ENCODE measurements around the gene DDX6. TPM values are rescaled to one million over a fixed set of nuclear protein-coding genes. Genes with fewer than 3 reads are reported as not detected.
"Not testable (repeated sequence)": the region's sequence is repeated elsewhere in the genome, so short reads cannot be mapped to it uniquely, and the experiment has no call there.

Gene DDX6
- total and polyA plus RNA-seq, 9 of the 15 experiments (the other 6 are each of a cell fraction or from before 2014, with no cell fraction given), result 10.0 to 102 (median 58.2) TPM

DNA sequence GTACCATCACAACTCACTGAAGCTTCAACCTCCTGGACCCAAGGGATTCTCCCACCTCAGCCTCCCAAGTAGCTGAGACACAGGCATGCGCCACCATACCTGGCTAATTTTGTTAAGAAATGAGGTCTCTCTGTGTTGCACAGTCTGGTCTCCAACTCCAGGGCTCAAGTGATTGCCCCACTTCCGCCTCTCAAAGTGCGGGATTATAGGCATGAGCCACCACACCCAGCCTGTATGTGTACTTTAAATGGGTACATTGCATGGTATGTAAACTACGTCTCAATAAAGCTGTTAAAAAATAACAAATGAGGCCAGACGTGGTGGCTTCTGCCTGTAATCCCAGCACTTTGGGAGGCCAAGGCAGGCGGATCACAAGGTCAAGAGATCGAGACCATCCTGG, 36.2 kb upstream of the DDX6 start (continued):
- TF ChIP-seq, protein P1, sequence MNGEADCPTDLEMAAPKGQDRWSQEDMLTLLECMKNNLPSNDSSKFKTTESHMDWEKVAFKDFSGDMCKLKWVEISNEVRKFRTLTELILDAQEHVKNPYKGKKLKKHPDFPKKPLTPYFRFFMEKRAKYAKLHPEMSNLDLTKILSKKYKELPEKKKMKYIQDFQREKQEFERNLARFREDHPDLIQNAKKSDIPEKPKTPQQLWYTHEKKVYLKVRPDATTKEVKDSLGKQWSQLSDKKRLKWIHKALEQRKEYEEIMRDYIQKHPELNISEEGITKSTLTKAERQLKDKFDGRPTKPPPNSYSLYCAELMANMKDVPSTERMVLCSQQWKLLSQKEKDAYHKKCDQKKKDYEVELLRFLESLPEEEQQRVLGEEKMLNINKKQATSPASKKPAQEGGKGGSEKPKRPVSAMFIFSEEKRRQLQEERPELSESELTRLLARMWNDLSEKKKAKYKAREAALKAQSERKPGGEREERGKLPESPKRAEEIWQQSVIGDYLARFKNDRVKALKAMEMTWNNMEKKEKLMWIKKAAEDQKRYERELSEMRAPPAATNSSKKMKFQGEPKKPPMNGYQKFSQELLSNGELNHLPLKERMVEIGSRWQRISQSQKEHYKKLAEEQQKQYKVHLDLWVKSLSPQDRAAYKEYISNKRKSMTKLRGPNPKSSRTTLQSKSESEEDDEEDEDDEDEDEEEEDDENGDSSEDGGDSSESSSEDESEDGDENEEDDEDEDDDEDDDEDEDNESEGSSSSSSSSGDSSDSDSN (IDR thresholded peaks at IDR 0.05; ENCODE audit: borderline replicate concordance in 1 of 2, low read depth in 2 of 2, low read length in 2 of 2), result no peak
- TF ChIP-seq ZNF699 (CRISPR knock-in tag; IDR thresholded peaks at IDR 0.05; ENCODE audit: insufficient replicate concordance), result no peak

DNA sequence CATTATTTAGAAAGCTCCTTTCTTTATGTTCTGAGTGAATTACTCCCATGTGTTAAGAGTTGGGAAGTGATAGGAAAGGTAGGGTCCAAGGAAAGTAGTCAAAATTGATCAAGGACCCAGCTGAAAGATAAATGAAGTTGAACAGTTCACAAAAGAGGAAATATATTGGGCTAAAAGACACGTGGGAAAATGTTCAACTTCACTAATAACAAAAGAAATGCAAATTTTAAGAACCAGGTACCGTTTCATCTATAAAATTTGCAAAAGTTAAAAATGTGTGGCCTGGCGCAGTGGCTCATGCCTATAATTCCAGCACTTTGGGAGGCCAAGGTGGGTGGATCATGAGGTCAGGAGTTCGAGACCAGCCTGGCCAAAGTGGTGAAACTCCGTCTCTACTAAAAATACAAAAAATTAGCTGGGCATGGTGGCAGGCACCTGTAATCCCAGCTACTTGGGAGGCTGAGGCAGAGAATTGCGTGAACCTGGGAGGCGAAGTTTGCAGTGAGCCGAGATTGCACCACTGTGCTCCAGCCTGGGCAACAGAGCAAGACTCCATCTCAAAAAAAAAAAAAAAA, 32.1 kb upstream of the DDX6 start:
- ATAC-seq; POLR2A ChIA-PET; DNase-seq (ENCODE audit: extremely low read depth in 1 of 4, low spot score in 3 of 4); H3K4me2 ChIP-seq (ENCODE audit: insufficient read depth, low read length); H3K4me3 ChIP-seq; in situ Hi-C loops (cut with MboI); H3K27ac ChIP-seq (ENCODE audit: extremely low read depth, low read depth, low read length); H4K20me1 ChIP-seq (replicated peaks; ENCODE audit: control insufficient read depth, insufficient read depth, low read length); BruUV-seq (replicated peaks); H3K9ac ChIP-seq (ENCODE audit: insufficient read depth in 1 of 2, low read depth in 2 of 2, low read length in 2 of 2); H3K36me3 ChIP-seq (ENCODE audit: control insufficient read depth, insufficient read depth, low read length); H3K9me3 ChIP-seq (replicated peaks; ENCODE audit: control insufficient read depth, insufficient read depth, low read depth, low read length); H2AFZ ChIP-seq (ENCODE audit: low read depth, low read length); H3K79me2 ChIP-seq (ENCODE audit: control insufficient read depth, insufficient read depth, low read length); FAIRE-seq; CTCF ChIA-PET (ENCODE audit: low intra/inter-chr PET ratio); H3K9me1 ChIP-seq (ENCODE audit: control insufficient read depth, insufficient read depth, low read length); intact Hi-C loops (cut with micrococcal nuclease); H3K4me1 ChIP-seq (replicated peaks in 1 of 2; ENCODE audit: control insufficient read depth in 2 of 2, insufficient read depth in 2 of 2, low read length in 2 of 2); H3K27me3 ChIP-seq (ENCODE audit: control insufficient read depth in 2 of 2, insufficient read depth in 2 of 2, low read length in 2 of 2): not testable (repeated sequence)
- WGBS (ENCODE audit: insufficient coverage, low coverage, missing lambda C conversion rate), result 49% methylated on average over 7 of the region's 8 CpGs

Measured in K562 (cell line).